OCI-LY1 (cell line): Measurements from ENCODE around the gene ARL2BP.

ENCODE experiments used
- CTCF ChIP-seq: fragments of 200-600 bp; sonication (generic), shearing (Covaris generic); IDR thresholded peaks from 2 replicates; pipeline ENCODE4 v1.5.1; 2017; ENCODE audit warnings: mild to moderate bottlenecking, antibody characterized with exemption, low read length, moderate library complexity, mixed read lengths
- EZH2 ChIP-seq: fragments of 200-600 bp; sonication (generic), shearing (Covaris generic); IDR thresholded peaks from 2 replicates; pipeline ENCODE4 v1.8.0; 2017; ENCODE audit warnings: borderline replicate concordance, mixed run types, mild to moderate bottlenecking, antibody characterized with exemption, low read length, moderate library complexity, mixed read lengths

- TF ChIP-seq CTCF (no peak), EZH2 (no peak)
These were observed 44.6 kb downstream of the ARL2BP start for GRCh38 chr16:57289391-57290257.
